RWPE1 (cell line): ENCODE measurements around the gene KCTD12.

Source experiments
- CTCF ChIA-PET: fragments of 350-600 bp; sonication (Branson Sonifier 250); formaldehyde crosslinking; extraction: SDS; loops from one replicate; lab custom pipeline; 2021; lab: Yijun Ruan, JAX
- POLR2A ChIA-PET: fragments of 400-600 bp; formaldehyde crosslinking; extraction: SDS; loops from one replicate; lab custom pipeline; 2020; ENCODE audit warnings: antibody characterized with exemption; ENCODE audit not compliant: low non-redundant PET; lab: Yijun Ruan, JAX
- DNase-seq: peaks from one replicate; pipeline ENCODE4 v3.0.0; 2012; ENCODE audit warnings: low spot score
- H3K27ac ChIP-seq: fragments of 450-650 bp; 2 replicates; pipeline ENCODE4 v1.5.1; 2017
- TF ChIP-seq, protein P1 (sequence below): fragments of 450-650 bp; conservative IDR thresholded peaks from 2 replicates; pipeline ENCODE4 v1.5.1; 2017; ENCODE audit warnings: low read depth, mild to moderate bottlenecking

The KCTD12 gene

DNA sequence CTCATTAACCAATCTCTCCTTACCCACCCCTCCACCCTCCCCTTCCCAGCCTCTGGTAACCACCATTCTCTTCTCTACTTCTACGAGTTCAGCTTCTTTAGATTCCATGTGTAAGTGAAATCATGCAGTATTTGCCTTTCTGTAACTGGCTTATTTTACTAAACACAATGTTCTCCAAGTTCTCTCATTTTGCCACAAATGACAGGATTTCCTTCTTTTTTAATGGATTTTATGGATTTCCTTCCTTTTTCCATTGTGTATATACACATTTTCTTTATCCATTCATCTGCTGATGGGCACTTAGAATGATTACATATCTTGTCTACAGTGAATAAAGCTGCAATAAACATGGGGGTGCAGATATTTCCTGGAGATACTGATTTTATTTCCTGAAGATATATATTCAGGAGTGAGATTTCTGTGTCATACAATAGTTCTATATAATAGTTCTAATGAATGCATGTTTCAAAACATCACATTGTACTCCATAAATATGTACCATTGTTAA is 20.2 kb downstream of the KCTD12 start:
- TF ChIP-seq, protein P1, sequence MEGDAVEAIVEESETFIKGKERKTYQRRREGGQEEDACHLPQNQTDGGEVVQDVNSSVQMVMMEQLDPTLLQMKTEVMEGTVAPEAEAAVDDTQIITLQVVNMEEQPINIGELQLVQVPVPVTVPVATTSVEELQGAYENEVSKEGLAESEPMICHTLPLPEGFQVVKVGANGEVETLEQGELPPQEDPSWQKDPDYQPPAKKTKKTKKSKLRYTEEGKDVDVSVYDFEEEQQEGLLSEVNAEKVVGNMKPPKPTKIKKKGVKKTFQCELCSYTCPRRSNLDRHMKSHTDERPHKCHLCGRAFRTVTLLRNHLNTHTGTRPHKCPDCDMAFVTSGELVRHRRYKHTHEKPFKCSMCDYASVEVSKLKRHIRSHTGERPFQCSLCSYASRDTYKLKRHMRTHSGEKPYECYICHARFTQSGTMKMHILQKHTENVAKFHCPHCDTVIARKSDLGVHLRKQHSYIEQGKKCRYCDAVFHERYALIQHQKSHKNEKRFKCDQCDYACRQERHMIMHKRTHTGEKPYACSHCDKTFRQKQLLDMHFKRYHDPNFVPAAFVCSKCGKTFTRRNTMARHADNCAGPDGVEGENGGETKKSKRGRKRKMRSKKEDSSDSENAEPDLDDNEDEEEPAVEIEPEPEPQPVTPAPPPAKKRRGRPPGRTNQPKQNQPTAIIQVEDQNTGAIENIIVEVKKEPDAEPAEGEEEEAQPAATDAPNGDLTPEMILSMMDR: no peak
- H3K27ac ChIP-seq: no peak overlapping the region
- ChIA-PET POLR2A (no interaction called here), CTCF (no interaction called here)
- DNase-seq: no peak

- TF ChIP-seq, protein P1: no peak
- POLR2A ChIA-PET: no interaction called here
- no peak for DNase-seq
- CTCF ChIA-PET: no interaction called here
- H3K27ac ChIP-seq: no peak overlapping the region
Measured at GRCh38 chr13:76865109-76865508, 21.1 kb downstream of the KCTD12 start.

DNA sequence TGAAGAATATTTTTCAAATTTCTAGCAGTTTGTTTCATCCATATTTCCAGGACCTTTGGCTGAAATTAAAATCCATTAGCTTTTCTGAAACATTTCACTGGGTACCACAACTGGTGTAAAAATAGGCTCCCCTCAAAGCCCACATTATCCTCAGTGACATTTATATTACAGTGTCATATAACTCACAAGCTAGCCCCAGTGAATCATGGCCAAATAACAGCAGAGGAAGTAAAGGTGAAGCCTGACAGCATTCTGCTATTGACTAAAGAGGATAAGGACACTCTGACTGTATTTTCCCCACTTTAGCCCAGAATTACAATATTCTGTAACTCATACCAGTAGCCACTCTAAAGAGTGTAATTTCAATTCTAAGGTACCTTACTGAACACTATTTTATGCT is 21.9 kb downstream of the KCTD12 start:
- DNase-seq: no peak
- H3K27ac ChIP-seq: no peak overlapping the region
- TF ChIP-seq, protein P1: no peak
- ChIA-PET POLR2A (no interaction called here), CTCF (no interaction called here)

- ChIA-PET CTCF (no interaction called here), POLR2A (no interaction called here)
- DNase-seq: no peak
- no peak overlapping the region for H3K27ac ChIP-seq
- TF ChIP-seq, protein P1: no peak
Measured at GRCh38 chr13:76863022-76863421, 23.2 kb downstream of the KCTD12 start.

- ChIA-PET POLR2A (no interaction called here), CTCF (interaction anchor here (0.6 kb wide), 2 partner anchors 77 to 1200 kb away, joined by 3 to 6 read pairs; no protein-coding TSS in a partner anchor)
- H3K27ac ChIP-seq: no peak overlapping the region
- TF ChIP-seq, protein P1: no peak
- no peak for DNase-seq
Measured at GRCh38 chr13:76861859-76862258, 24.3 kb downstream of the KCTD12 start.

- ChIA-PET POLR2A (no interaction called here), CTCF (interaction anchor here (0.7 kb wide), 1 partner anchor 222 kb away, joined by 3 read pairs; no protein-coding TSS in a partner anchor)
- TF ChIP-seq, protein P1: no peak
- DNase-seq: no peak
- no peak overlapping the region for H3K27ac ChIP-seq
Measured at GRCh38 chr13:76860706-76861105, 25.5 kb downstream of the KCTD12 start.
